Neural progenitor cell (in vitro differentiated cells): ENCODE data around the gene GRIP1. TPM values are rescaled to one million over a fixed set of nuclear protein-coding genes. Genes with fewer than 3 reads are reported as not detected.

Experiments used
- DNase-seq: peaks from one replicate; pipeline ENCODE4 v3.0.0-alpha.2; 2016; ENCODE audit warnings: low spot score
- H2AFZ ChIP-seq: fragments of 200-600 bp; sonication (generic); replicated peaks from 2 replicates; pipeline ENCODE4 v1.6.1; 2016; ENCODE audit warnings: antibody characterized with exemption
- H3F3A ChIP-seq: fragments of 200-600 bp; sonication (generic); 2 replicates; pipeline ENCODE4 v1.6.1; 2016; ENCODE audit warnings: antibody characterized with exemption, low read depth
- H3K27ac ChIP-seq: fragments of 200-600 bp; sonication (generic); 2 replicates; pipeline ENCODE4 v1.5.1; 2016; ENCODE audit warnings: mild to moderate bottlenecking
- H3K27me3 ChIP-seq: fragments of 200-600 bp; sonication (generic); 2 replicates; pipeline ENCODE4 v1.6.1; 2016; ENCODE audit warnings: mild to moderate bottlenecking, moderate library complexity
- H3K36me3 ChIP-seq: fragments of 200-600 bp; sonication (generic); 2 replicates; pipeline ENCODE4 v1.5.1; 2016
- H3K4me1 ChIP-seq: fragments of 200-600 bp; sonication (generic); 2 replicates; pipeline ENCODE4 v1.6.1; 2016; ENCODE audit warnings: mixed run types
- H3K4me2 ChIP-seq: fragments of 200-600 bp; sonication (generic); 2 replicates; pipeline ENCODE4 v1.6.1; 2016
- H3K4me3 ChIP-seq: fragments of 200-600 bp; sonication (generic); 2 replicates; pipeline ENCODE4 v1.5.1; 2016
- H3K79me2 ChIP-seq: fragments of 200-600 bp; sonication (generic); 2 replicates; pipeline ENCODE4 v1.6.1; 2016; ENCODE audit warnings: low read depth
- H3K9ac ChIP-seq: fragments of 200-600 bp; sonication (generic); 2 replicates; pipeline ENCODE4 v1.6.1; 2016
- H3K9me3 ChIP-seq: fragments of 200-600 bp; sonication (generic); 2 replicates; pipeline ENCODE4 v1.5.1; 2016; ENCODE audit warnings: low read depth
- H4K20me1 ChIP-seq: fragments of 200-600 bp; sonication (generic); 2 replicates; pipeline ENCODE4 v1.6.1; 2016; ENCODE audit warnings: low read depth
- H3K27ac Mint-ChIP-seq: 3 replicates; pipeline ENCODE4 v1.8.0; 2021; ENCODE audit warnings: mixed read lengths
- H3K27me3 Mint-ChIP-seq: 2 replicates; pipeline ENCODE4 v1.8.0; 2022; ENCODE audit warnings: low read depth, mild to moderate bottlenecking, inconsistent platforms, moderate library complexity, mixed read lengths; ENCODE audit not compliant: insufficient read depth
- H3K36me3 Mint-ChIP-seq: 3 replicates; pipeline ENCODE4 v1.8.0; 2021; ENCODE audit warnings: mixed read lengths
- H3K4me1 Mint-ChIP-seq: 3 replicates; pipeline ENCODE4 v1.8.0; 2021; ENCODE audit warnings: mixed read lengths
- H3K4me3 Mint-ChIP-seq: 3 replicates; pipeline ENCODE4 v1.8.0; 2021; ENCODE audit warnings: mild to moderate bottlenecking, moderate library complexity, mixed read lengths
- H3K9me3 Mint-ChIP-seq: 3 replicates; pipeline ENCODE4 v1.8.0; 2020; ENCODE audit warnings: mixed read lengths
- CTCF ChIP-seq: fragments of 200-600 bp; sonication (generic); IDR thresholded peaks from 2 replicates; pipeline ENCODE4 v1.5.1; 2017; ENCODE audit warnings: antibody characterized with exemption, mild to moderate bottlenecking
- EZH2 ChIP-seq: fragments of 200-600 bp; sonication (generic); IDR thresholded peaks from 2 replicates; pipeline ENCODE4 v1.6.1; 2017; ENCODE audit warnings: antibody characterized with exemption, mild to moderate bottlenecking, moderate library complexity
- EZH2phosphoT487 ChIP-seq: fragments of 200-600 bp; sonication (generic); IDR thresholded peaks from 2 replicates; pipeline ENCODE4 v1.6.1; 2017; ENCODE audit warnings: antibody characterized with exemption
- total RNA-seq: library from RNA; depleted of rRNA; stranded (reverse); fragments of >200 nt; gene quantifications from 2 replicates; pipeline ENCODE4 v1.2.3, GENCODE V29; 2015; ENCODE audit warnings: low replicate concordance

GRIP1 gene
- total RNA-seq, 1 donor from 2014 or later = 38.2 TPM

DNA sequence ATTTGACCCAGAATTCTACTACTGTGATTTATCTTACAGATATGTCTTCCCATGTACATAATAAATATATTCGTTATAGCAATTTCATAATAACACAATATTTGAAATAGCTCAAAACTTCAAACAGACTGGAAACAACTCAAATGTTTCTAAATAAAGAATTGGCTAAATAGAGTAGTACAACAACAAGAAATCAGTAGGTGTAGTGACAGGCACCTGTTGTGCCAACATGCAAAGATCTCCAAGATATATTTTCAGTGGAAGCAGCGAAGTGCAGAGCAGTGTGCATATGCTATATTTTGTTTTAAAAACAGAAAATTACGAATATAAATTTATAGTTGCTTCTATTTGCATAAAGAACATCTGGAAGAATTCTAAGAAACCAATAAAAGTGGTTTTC is 60.9 kb downstream of the GRIP1 start:
- Histone ChIP-seq H3K79me2 (no peaks in the 10 kb centered on the region), H3K27ac (no peak overlapping the region), H3K4me2 (no peak overlapping the region), H4K20me1 (peaks cover 10% of the 10 kb centered on the region), H3K36me3 (no peaks in the 10 kb centered on the region), H3K27me3 (no peaks in the 10 kb centered on the region), H3K9ac (no peak overlapping the region), H3K4me1 (peaks cover 9% of the 10 kb centered on the region), H3F3A (no peaks in the 10 kb centered on the region), H2AFZ (no peak overlapping the region), H3K4me3 (no peak overlapping the region), H3K9me3 (no peaks in the 10 kb centered on the region)
- Mint-ChIP-seq H3K9me3 (no peaks in the 10 kb centered on the region), H3K4me3 (no peak overlapping the region), H3K36me3 (no peaks in the 10 kb centered on the region), H3K27ac (no peak overlapping the region), H3K27me3 (no peaks in the 10 kb centered on the region), H3K4me1 (peaks cover 13% of the 10 kb centered on the region)
- no peak for DNase-seq
- TF ChIP-seq CTCF (no peak), EZH2 (no peak), EZH2phosphoT487 (no peak)

DNA sequence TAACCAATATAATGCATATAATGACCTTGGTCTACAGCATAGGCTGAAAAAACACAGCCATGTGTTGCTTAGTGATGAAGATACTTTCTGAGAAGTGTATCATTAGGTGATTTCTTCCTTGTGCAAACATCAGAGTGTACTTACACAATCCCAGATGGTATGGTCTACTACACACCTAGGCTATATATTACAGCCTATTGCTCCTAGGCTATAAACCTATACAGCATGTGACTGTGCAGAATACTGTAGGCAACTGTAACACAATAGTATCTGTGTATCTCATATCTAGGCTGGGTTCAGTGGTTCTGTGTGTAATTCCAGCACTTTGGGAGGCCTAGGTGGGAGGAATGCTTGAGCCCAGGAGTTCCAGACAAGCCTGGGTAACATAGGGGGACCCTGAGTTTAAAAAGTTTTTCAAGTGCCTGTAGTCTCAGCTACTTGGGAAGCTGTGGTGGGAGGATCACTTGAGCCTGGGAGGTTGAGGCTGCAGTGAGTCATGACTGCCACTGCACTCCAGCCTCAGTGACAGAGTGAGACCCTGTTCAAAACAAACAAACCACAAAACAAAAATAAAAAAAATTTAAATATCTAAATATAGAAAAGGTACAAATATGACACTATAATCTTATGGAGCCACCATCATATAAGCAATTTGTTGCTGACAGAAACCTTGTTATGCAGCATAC is 66.6 kb downstream of the GRIP1 start:
- Histone ChIP-seq H3K36me3 (no peaks in the 10 kb centered on the region), H3K4me2 (no peak overlapping the region), H2AFZ (no peak overlapping the region), H3K9ac (no peak overlapping the region), H4K20me1 (peaks cover 10% of the 10 kb centered on the region), H3K79me2 (no peaks in the 10 kb centered on the region), H3K4me1 (peaks cover 9% of the 10 kb centered on the region), H3K9me3 (no peaks in the 10 kb centered on the region), H3K27ac (no peak overlapping the region), H3K4me3 (no peak overlapping the region), H3F3A (no peaks in the 10 kb centered on the region), H3K27me3 (no peaks in the 10 kb centered on the region)
- no peaks in the 10 kb centered on the region for H3K27me3 Mint-ChIP-seq
- H3K4me1 Mint-ChIP-seq = peaks cover 10% of the 10 kb centered on the region
- no peak for TF ChIP-seq CTCF
- no peak for DNase-seq
- H3K36me3 Mint-ChIP-seq = no peaks in the 10 kb centered on the region
- no peak overlapping the region for H3K27ac Mint-ChIP-seq
- H3K9me3 Mint-ChIP-seq = no peaks in the 10 kb centered on the region
- H3K4me3 Mint-ChIP-seq = no peak overlapping the region

DNA sequence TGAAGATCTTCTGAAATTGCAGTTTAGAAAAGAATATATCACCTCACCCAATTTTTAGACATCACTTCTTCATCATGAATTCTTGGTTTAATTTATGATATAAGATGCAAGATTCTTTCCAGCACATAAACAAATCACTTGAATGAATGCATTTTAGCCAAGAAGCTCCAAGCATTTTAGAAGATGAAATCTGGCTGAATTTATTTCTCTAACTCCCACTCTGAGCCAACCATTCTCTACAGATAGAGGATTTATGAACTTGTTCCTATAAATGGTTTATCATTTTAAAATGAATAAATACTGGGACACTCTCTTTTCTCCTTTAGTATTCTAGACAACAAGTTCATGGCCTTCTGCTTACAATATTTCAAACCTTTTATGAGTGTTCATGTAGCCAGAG is 71.7 kb downstream of the GRIP1 start:
- Histone ChIP-seq H3K27ac (no peak overlapping the region), H2AFZ (no peak overlapping the region), H3K4me3 (no peak overlapping the region), H3K4me2 (no peak overlapping the region), H4K20me1 (no peaks in the 10 kb centered on the region), H3F3A (no peaks in the 10 kb centered on the region), H3K79me2 (no peaks in the 10 kb centered on the region), H3K9me3 (no peaks in the 10 kb centered on the region), H3K4me1 (no peaks in the 10 kb centered on the region), H3K27me3 (no peaks in the 10 kb centered on the region), H3K36me3 (no peaks in the 10 kb centered on the region), H3K9ac (no peak overlapping the region)
- H3K4me1 Mint-ChIP-seq = peaks cover 4% of the 10 kb centered on the region
- no peaks in the 10 kb centered on the region for H3K36me3 Mint-ChIP-seq
- TF ChIP-seq EZH2phosphoT487 = no peak
- TF ChIP-seq EZH2 = no peak
- no peak for TF ChIP-seq CTCF
- no peak overlapping the region for H3K27ac Mint-ChIP-seq
- H3K9me3 Mint-ChIP-seq = no peaks in the 10 kb centered on the region
- no peaks in the 10 kb centered on the region for H3K27me3 Mint-ChIP-seq
- no peak overlapping the region for H3K4me3 Mint-ChIP-seq
- DNase-seq = no peak
